HG03280 (cell line): Measurements from ENCODE around the gene B3GALNT2.
"Not testable (repeated sequence)": the region's sequence is repeated elsewhere in the genome, so short reads cannot be mapped to it uniquely, and the experiment has no call there.

Experiments used
- ATAC-seq: cut with Tn5 transposase; IDR thresholded peaks from one replicate; pipeline ENCODE4 v1.9.1; 2021; ENCODE audit warnings: mild to moderate bottlenecking, moderate library complexity; ENCODE audit not compliant: unreplicated experiment

The B3GALNT2 gene

DNA sequence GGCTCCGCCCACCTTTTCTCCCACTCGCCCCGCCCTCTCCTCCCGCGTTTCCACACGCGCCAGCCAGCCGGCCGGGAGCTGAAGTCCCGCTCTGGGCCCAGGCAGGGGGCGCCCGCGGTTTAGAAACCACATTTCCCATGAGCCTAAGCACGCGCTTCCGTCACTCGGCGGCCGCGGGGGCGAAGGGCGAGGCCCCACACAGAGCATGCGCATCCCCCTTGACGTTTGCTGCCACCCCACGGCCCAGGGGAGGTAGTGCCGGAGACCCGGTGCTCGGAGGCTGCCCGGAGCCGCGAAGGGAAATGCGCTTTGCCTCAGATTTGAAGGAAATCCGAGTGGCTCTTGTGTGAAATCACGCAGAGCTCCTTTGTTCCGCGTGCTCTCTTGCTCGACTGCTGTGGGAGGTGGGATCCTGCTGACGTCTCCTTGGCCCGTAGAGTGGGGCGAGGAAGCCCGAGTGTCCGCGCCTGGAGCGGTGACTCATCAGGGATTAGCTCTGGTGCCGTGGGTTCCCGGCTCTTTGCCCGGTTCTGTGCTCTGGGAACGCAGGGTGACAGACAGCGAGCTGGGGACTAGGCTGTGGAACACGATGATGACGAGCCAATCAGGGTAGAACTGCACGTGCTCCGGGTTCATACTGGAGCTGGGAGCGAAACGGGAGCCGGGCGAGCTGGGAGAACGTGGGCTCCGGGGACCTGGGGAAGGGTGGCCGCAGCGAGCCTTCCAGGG, 406 bp upstream of the B3GALNT2 start:
- ATAC-seq, result peak; percentile 81

DNA sequence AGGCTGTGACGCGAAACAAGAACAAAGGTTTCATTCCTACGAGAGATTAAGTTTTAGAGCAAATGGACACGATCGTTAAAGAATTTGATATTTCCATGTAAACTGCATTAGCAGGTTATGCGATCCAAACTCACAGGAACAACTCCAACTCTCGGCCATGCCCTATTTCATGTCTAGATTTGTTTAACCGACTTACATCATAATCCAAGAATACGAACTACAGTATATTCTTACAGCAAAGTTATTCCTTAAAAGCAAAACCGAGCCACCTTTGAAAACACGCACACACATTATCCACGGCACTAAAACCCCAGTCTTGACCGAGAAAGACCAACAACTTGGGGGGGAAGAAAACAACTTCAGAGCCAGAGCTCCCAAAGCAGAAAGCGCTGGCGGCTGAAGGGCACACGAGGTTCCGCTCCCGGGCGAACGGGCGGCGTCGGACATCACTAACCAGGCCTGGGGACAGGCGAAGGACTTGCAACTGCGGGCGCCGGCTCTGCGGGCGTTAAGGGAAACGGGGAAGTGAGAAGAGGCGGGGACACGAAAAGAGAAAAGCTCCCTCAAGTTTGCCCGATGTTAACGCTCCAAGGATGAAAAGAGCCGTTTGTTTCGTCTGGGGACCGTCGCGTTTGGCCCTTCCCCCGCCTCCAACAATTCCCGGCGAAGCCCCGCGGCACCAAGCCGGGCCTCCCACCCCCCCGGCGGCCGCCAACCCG, 690 bp downstream of the B3GALNT2 start:
- peak; percentile 8 for ATAC-seq

DNA sequence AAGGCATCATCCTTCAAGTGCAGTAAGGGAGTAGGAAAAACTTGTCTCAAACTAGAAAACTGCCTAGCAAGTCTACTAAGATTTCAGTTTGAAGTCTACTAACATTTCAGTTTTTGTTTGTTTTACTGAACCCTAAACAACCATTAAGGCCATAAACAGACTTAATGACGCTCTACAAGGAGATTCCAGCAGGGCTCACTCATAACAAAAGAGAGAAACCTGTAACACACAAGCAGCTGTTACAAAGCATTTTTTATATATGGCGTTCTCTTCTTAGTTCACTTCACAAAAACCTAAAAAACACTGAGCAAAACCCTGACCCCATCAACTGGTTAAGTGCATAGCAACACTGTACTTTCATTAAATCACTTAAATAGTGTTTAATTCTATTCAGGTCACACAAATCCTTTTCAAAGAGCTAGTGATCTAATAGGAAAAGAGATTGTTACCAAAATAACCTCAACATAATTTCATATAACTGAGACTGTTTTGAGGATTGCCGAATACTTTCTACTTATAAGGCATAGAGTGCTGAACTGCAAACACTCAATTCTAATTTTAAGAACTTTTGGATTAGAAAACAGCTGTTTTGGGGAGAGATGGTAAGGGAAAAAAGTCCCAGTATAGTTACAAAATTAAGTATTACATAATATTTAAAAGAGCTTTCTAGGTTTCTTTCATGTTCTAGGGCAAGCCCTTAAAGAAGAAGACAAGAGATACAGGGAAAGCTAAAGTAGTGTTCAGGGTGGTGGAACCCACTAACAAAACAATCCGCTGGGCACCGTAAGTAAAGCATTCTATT, 1.4 kb downstream of the B3GALNT2 start:
- ATAC-seq, result no peak

DNA sequence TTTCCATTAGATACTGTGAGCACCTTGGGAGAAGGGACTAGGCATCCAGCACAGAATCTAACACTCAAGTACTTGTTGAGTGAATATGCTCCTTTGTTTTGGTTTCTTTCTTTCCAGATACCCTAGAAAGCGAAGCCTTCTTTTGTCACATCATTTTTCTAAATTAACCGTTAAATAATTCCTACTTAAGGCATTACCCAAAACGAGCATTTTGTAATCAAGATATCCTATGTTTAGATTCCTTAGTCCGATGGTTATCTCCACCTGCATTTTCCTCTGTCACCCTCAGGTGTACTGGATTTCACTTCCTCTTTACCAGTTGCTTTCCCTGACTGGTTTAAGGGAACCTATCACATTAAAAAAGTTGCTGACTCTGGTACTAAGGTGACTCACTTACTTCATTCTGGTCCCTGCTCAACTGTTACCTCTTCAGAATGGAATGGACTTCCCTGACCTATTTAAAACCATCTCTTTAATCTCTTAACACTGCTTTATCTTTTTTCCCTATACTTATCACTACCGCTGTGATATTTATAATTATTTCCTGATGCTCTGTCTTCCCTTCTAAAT, 3.2 kb downstream of the B3GALNT2 start:
- ATAC-seq, result no peak

DNA sequence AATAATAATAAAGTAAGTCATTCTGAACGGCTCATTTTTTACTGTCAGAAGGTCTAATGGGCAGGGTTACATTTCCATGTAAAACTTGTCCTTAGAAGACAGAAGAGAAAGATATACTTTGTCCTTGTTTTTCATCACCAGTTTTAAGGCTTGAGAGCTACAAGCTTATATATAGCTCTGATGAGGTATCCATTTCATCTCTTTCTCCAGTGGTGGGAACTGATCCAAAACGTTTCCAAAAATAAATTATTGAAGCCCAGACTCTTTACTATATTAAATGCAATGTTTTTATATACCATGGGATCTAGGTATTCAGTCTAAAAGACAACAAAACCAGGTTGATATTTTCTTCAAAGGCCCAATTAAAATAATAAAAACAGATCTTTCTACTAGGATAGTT, 8.7 kb downstream of the B3GALNT2 start:
- ATAC-seq, result no peak

DNA sequence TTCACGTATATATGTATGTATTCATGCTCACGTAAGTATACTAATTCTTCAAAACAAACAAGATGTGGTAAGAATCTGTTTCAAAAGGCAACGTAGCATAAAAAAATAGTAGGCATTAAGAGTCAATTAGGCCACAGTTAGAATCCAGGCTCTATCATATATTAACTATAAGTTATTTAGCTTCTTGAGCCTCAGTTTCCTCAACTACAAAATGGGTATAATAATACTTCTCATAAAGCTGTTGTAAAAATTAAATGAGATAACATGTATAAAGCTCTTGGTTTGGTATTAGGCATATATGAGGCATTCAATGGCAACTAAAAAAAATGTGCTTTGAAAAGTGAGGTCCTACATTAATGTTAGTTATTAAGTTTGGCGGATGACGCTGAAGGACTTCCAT, 9.2 kb downstream of the B3GALNT2 start:
- no peak for ATAC-seq

DNA sequence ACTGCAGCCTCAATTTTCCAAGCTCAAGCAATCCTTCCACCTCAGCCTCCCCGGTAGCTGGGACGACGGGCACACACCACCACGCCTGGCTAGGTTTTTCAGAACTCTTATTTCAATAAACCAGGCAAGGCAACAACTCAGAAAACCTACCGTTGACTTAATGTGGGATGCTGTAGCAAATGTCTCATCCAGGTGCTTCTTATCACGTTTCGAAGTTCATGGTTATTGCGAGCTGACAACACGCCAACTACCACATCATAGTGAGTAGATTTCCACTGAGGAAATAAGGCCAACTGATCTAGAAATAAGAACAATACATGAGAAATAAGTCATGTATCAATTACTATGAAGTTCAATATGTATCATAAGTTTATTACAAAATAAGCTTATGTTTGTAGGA, 9.7 kb downstream of the B3GALNT2 start:
- ATAC-seq, result no peak

DNA sequence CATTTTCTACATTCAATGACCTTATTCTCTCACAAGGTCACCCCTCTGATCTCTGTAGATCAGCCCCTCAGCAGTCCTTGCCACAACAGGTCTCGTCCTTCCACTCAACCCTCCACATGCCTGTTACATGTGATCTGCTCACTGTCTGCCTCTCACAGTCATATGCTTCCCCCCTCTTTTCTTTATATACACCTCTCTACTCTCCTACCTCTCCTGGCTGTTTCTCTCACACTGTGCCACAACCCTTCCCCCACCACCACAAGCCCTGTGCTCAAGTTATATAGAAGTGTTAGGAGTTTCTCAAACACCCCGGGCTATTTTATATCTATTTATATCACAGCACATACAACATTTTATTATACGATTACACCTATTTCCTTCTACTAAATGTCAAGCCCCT, 12.6 kb downstream of the B3GALNT2 start:
- no peak for ATAC-seq

DNA sequence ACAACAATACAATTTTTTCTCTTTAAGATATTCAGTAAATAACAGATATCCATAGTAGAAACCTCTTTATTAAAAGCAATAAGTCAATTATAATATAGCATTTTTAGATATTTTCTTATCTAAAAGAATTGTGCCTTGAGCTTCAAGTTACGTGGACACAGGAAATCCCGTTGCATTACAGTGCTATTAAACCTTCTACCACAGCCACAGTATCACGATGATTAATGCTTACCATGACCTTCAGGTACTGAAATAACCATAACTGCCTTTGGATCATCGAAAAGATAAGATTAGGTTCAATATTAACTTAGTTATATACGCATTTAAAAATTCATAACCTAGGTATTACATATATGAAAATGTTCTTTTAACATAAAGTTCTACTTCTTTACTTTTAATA, 17.9 kb downstream of the B3GALNT2 start:
- no peak for ATAC-seq

DNA sequence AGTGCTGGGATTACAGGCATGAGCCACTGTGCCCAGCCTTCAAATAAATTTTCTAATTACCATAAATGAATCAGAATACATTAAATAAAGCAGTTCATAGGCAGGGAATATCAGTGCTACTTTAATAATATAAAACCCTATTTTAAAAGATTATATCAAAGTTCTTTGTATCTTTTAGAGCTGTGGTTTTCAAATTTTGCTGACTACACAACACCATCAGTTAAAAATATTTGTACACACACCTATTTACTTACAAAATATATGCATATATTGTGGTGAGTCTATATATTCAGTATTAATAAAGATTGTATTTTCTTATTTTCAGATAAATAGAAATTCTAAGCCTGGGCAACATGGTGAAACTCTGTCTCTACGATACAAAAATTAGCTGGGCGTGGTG, 18.7 kb downstream of the B3GALNT2 start:
- no peak for ATAC-seq

DNA sequence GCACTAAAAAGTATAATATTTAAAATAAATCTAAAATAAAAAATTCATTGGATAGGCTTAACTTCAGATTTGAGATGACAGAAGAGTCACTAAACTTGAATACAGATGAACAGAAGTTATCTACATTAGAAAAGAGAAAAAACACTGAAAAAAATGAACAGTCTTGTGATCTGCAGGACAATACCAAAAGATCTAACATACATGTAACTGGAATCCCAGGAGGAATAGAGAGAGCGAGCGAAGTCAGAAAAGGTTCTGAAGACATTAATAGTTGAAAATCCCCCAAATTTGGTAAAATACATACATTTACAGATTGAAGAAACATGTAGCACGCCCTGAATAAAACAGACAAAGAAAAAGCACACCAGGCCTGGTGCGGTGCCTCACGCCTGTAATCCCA, 21.2 kb downstream of the B3GALNT2 start:
- no peak for ATAC-seq

DNA sequence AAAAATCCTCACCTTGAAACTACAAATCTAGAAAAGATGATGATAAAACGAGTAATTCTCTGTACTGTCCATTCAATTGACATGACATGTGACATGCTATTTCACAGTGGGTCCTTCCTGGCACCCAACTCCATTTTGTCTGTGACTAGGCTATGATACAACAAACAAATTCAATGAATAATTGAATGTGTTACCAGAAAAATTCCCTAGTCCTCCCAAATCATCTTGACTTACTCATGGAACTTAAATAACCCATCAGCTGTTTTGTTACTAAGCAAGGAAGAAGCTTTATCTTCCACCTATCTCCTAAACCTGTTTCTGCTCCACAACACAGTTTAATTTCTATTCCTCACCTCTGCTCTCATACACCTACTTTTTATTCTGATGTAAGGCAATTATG, 30.4 kb downstream of the B3GALNT2 start:
- no peak for ATAC-seq

DNA sequence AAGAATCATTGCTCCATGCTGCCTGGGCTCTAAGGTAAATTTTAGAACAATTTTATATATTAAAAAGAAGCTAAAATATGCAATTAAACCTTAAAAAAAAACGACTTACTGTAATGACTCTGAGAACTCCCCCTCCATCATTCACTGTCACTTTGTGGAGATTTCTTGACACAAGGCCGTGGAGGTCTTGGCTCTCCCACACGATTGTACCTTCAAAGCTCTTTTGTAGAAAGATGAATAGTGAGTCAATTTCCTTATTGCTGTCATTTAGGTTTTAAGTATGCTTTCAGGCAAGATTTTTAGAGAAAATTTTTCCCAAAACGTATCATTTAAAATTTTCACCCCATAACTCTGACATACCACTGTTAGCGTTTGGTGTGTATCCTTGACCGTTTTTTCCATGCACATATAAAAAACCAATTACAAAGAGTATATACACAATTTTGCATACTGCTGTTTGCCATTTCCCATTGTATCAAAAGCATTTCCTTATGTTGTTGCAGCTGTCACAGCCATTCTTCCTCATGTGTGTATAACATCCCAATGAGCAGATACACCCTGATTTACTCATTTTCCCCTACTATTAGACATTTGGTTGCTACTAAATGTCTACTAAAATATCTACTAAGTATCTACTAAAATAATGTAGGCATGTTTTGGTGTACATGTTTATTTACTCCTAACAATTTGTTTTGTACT, 33.4 kb downstream of the B3GALNT2 start:
- ATAC-seq, result no peak

DNA sequence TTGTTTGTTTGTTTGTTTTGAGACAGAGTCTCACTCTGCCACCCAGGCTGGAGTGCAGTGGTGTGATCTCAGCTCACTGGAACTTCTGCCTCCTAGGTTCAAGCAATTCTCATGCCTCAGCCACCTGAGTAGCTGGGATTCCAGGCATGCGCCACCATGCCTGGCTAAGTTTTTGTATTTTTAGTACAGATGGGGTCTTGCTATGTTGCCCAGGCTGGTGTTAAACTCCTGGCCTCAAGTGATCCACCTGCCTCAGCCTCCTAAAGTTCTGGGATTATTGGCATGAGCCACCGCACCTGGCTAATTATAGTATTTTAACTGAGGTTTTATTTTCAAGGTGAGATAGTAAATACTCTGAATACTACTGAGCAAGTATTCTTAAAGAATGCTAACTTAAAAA, 34.4 kb downstream of the B3GALNT2 start:
- not testable (repeated sequence) for ATAC-seq

DNA sequence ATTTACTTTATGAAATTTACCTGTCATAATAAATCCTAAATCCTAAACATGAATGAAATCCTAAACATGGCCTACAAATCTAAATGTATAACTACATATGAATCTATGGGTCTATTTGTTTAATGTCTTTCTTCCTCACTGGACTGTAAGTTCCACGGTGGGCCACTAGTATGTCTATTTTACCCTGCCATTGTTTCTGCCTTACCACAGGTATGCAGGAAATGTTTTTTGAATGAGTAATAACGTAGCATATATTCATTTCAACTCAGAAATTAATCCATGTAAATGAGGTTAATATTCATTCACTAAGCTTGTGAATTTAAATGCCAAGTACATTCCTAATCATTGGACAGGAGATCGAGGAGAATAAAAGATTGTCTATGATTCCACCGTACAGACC, 35.3 kb downstream of the B3GALNT2 start:
- no peak for ATAC-seq

DNA sequence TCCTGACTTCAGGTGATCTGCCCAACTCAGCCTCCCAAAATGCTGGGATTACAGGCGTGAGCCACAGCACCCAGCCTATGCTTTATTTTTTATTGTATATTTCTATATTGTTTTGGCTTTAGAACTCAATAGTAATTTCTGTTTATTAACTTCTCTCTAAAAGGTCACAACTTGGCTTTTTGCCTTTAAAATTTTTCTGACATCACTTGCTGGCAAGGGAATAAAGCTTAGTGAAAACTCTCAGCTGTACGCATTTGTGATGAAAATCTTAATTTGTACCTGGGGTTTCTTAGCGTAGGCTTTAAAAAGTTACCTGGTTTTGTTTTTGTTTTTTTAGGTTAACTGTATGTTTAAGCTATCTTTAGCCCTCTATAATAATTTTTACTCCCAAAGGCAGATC, 36.2 kb downstream of the B3GALNT2 start:
- no peak for ATAC-seq

DNA sequence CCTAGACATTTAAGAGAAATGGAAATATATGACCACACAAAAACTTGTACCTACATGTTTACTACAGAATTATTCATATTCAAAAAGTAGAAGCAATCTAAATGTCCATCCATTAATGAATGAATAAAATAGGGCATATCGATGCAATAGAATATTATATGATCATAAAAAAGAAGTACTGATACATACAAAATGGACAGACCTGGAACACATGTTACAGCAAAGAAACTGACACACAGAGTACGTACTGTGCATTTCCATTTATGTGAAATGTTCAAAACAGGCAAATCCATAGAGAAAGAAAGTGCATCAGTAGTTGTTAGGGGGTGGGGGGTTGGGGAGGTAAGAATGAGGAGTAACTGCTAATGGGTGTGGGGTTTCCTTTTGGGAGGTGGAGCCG, 39.2 kb downstream of the B3GALNT2 start:
- ATAC-seq, result no peak

DNA sequence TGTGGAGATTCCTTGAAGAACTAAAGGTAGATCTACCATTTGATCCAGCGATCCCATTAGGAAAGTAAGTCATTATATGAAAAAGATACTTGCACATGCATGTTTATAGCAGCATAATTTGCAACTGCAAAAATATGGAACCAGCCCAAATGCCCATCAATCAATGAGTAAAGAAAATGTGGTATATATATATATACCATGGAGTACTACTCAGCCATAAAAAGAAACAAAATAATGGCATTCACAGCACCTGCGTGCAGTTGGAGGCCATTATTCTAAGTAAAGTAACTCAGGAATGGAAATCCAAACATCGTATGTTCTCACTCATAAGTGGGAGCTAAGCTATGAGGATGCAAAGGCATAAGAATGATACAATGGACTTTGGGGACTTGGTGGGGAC, 41.4 kb downstream of the B3GALNT2 start:
- ATAC-seq, result not testable (repeated sequence)

DNA sequence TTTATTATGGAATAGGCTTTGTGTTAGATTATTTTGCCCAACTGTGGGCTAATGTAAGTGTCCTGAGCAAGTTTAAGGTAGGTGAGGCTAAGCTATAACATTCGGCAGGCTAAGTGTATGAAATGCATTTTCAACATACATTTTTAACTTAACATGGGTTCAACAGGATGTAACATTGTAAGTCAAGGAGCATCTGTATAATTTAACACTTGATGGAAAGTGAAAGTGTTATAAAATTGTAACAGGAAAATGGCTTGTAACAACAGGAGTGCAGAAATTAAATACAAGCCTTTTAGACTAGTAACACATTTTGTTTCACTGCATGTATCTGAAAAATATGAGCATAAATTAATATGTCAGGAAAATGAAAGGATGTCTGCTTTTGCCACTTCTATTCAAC, 42.3 kb downstream of the B3GALNT2 start:
- ATAC-seq, result no peak

DNA sequence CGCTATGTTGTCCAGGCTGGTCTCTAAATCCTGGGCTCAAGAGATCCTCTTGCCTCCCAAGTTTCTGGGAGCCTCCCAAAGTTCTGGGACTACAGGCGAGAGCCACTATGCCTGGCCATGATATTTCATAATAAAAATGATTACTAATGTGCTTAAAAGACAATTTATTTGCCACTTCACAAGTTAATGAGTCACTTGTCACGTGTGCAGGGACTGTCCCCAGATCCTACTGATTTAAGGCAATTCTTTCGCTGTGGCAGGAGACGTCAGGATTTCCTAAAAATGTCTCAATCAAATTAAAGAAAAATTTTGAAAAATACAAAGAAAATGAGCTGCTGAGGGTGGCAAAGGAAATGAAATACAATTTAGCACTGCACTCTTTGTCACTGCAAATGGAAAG, 43.5 kb downstream of the B3GALNT2 start:
- ATAC-seq, result no peak

DNA sequence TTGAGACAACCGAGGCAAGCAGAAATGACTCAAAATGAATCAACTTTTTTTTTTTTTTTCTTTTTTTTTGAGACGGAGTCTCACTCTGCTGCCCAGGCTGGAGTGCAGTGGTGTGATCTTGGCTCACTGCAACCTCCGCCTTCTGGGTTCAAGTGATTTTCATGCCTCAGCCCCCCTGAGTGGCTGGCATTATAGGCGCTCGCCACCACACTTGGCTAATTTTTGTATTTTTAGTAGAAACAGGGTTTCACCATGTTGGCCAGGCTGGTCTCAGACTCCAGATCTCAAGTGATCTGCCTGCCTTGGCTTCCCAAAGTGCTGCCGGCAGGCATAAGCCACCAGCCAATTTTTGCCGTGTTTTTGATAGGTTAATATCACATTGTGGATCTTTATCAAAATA, 46.4 kb downstream of the B3GALNT2 start:
- ATAC-seq, result not testable (repeated sequence)
